GM12891 (cell line): Measurements from ENCODE around the gene PTGER4. TPM values are rescaled to one million over a fixed set of nuclear protein-coding genes. Genes with fewer than 3 reads are reported as not detected.
"Not testable (repeated sequence)": the region's sequence is repeated elsewhere in the genome, so short reads cannot be mapped to it uniquely, and the experiment has no call there.

Experiments used
- DNase-seq: peaks from one replicate; pipeline ENCODE4 v3.0.0; 2011; ENCODE audit warnings: low spot score; ENCODE audit not compliant: insufficient read length
- FAIRE-seq: peaks from 2 replicates; lab custom pipeline; 2011; peaks lifted over from hg19 to GRCh38; lab: Jason Lieb, UNC
- PAX5 ChIP-seq: IDR thresholded peaks from 2 replicates; pipeline ENCODE4 v1.6.1; 2011; ENCODE audit warnings: low read length, moderate library complexity, mild to moderate bottlenecking; ENCODE audit not compliant: insufficient read depth, severe bottlenecking
- POLR2A ChIP-seq: IDR thresholded peaks from 2 replicates; pipeline ENCODE4 v1.6.1; 2011; ENCODE audit warnings: low read depth, low read length, control low read depth
- POLR2AphosphoS5 ChIP-seq: IDR thresholded peaks from 2 replicates; pipeline ENCODE4 v1.6.1; 2011; ENCODE audit warnings: low read depth, low read length, control low read depth
- POU2F2 ChIP-seq: IDR thresholded peaks from 2 replicates; pipeline ENCODE4 v1.6.1; 2011; ENCODE audit warnings: low read depth, mild to moderate bottlenecking, control low read depth, low read length, moderate library complexity
- SPI1 ChIP-seq: IDR thresholded peaks from 2 replicates; pipeline ENCODE4 v1.6.1; 2011; ENCODE audit warnings: low read depth, low read length, control low read depth
- TAF1 ChIP-seq: IDR thresholded peaks from 2 replicates; pipeline ENCODE4 v1.6.1; 2011; ENCODE audit warnings: low read depth, low read length, control low read depth
- polyA plus RNA-seq: library from polyadenylated mRNA; unstranded; fragments of >200 nt; gene quantifications from one replicate; pipeline ENCODE4 v1.2.1, GENCODE V29; 2012; ENCODE audit warnings: low read depth, missing spikeins, inconsistent platforms; ENCODE audit not compliant: missing spikeins

Gene PTGER4
- polyA plus RNA-seq = 4.5 TPM

DNA sequence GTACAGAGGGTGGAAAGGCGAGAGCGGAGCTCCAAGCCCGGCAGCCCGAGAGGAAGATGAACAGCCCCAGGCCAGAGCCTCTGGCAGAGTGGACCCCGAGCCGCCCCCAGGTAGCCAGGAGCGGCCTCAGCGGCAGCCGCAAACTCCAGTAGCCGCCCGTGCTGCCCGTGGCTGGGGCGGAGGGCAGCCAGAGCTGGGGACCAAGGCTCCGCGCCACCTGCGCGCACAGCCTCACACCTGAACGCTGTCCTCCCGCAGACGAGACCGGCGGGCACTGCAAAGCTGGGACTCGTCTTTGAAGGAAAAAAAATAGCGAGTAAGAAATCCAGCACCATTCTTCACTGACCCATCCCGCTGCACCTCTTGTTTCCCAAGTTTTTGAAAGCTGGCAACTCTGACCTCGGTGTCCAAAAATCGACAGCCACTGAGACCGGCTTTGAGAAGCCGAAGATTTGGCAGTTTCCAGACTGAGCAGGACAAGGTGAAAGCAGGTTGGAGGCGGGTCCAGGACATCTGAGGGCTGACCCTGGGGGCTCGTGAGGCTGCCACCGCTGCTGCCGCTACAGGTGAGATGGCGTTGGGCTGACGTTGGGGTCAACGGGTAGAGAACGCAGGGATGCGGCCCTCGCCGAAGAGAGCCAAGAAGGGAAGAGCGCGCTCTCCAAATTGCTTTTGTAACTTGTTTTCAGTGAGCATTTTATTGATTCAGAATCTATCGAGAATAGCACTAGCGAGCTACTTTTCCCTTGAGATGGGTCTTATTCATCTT is at the start of gene PTGER4:
TSS of gene PTGER4 (plus strand) at position 3 of the 769 bp plus-strand sequence. CDS start 1,079 bp downstream, outside the sequence.
- DNase-seq (no peak), FAIRE-seq (no peak)

DNA sequence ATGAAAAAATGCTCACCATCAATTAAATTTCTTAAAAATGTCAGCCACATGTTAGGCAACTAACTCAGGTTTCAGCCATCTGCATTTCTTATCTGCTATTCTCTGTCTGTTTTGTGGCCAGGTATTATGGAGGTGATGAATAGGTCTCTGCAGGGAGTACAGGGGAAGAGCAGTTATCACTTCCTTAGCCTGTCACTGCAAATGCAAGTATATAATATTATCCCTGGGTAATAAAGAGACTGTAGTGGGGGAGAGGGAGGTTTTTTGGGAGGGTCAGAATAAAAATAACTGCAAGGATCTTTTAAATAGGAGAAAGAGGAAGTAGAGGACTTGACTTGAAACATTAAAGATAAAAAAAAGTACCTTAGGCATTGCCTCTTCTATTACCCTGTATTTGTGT is 49.6 kb upstream of the PTGER4 start:
- TF ChIP-seq POU2F2 (no peak), SPI1 (no peak), TAF1 (no peak), POLR2A (no peak), PAX5 (no peak), POLR2AphosphoS5 (no peak)
- no peak for FAIRE-seq
- DNase-seq = no peak

More for the DNA sequence above, at the start of gene PTGER4:
- TF ChIP-seq TAF1 (peak; percentile 41; the same call in 1 of the 2 replicates), POLR2A (no peak), POU2F2 (no peak)

DNA sequence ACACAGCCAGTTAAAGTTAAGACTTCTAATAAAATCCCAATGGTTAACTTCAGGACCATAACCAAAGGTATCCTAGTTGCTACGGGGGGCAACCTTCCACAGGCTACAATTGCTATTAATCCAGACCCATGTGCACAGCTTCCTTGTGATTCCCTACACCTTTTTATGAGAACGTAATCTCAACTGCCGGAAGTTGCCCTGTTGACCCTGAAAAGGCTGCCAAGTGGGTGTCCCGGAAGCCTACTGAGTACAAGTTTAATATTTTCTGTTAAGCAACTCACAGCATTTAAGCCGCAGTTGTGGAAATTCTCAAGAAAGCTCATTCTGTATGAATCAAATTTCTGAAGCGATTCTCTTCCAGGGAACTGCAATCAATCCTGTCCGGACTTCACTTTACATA is 48.5 kb upstream of the PTGER4 start:
- TF ChIP-seq POU2F2 = no peak
- TF ChIP-seq POLR2AphosphoS5 = no peak
- no peak for TF ChIP-seq TAF1
- no peak for TF ChIP-seq PAX5
- no peak for TF ChIP-seq SPI1
- TF ChIP-seq POLR2A = no peak
- DNase-seq = no peak
- FAIRE-seq = no peak

DNA sequence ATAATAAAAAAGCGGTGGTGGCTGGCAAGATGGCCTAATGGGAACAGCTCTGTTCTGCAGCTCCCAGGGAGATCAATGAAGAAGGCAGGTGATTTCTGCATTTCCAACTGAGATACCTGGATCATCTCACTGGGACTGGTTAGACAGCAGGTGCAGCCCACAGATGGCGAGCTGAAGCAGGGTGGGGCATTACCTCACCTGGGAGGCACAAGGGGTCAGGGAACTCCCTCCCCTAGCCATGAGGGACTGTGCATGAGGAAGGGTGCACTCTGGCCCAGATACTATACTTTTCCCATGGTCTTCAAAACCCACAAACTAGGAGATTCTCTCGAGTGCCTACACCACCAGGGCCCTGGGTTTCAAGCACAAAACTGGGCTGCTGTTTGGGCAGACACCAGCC is 45.6 kb upstream of the PTGER4 start:
- DNase-seq (no peak), FAIRE-seq (no peak)
- TF ChIP-seq SPI1 = no peak
- no peak for TF ChIP-seq POU2F2
- no peak for TF ChIP-seq POLR2A
- TF ChIP-seq TAF1 = no peak
- TF ChIP-seq PAX5 = no peak
- TF ChIP-seq POLR2AphosphoS5 = no peak

DNA sequence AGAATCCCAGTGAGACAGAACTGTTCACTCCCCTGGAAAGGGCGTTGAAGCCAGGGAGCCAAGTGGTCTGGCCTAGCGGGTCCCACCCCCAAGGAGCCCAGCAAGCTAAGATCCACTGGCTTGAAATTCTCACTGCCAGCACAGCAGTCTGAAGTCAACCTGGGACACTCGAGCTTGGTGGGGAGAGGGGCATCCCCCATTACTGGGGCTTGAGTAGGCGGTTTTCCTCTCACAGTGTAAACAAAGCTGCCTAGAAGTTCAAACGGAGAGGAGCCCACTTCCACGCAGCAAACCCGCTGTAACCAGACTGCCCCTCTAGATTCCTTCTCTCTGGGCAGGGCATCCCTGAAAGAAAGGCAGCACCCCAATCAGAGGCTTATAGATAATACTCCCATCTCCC is 45.1 kb upstream of the PTGER4 start:
- FAIRE-seq = no peak
- TF ChIP-seq PAX5 (no peak), POLR2AphosphoS5 (no peak), SPI1 (no peak), POU2F2 (no peak), TAF1 (no peak), POLR2A (no peak)
- DNase-seq = no peak

DNA sequence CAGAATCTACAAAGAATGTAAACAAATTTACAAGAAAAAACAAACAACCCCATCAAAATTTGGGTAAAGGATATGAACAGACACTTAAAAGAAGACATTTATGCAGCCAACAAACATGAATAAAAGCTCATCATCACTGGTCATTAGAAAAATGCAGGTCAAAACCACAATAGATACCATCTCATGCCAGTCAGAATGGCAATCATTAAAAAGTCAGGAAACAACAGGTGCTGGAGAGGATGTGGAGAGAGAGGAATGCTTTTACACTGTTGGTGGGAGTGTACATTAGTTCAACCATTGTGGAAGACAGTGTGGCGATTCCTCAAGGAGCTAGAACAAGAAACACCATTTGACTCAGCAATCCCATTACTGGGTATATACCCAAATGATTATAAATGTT is 40.2 kb upstream of the PTGER4 start:
- not testable (repeated sequence) for FAIRE-seq, DNase-seq

DNA sequence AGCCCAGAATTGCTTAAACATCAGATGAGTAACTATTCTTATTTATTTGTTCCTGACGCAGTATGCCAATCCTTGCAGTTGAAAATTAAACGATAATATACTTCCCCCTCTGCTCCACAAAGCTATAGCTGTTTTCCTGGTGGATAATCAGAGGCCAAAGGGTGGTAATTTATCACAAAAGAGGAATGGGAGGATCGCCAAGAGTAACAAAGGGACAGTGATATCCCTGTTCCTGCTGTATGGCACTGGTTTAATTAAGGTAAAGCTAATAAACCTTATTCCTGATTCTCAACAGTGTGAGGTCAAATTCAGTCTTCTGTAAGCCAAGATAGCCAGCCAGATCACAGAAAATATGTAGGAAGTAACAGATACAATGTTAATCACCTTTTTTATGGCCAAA is 33.4 kb upstream of the PTGER4 start:
- FAIRE-seq (no peak), DNase-seq (no peak)
- TF ChIP-seq POLR2A (no peak), SPI1 (no peak), PAX5 (no peak), TAF1 (no peak), POU2F2 (no peak), POLR2AphosphoS5 (no peak)

DNA sequence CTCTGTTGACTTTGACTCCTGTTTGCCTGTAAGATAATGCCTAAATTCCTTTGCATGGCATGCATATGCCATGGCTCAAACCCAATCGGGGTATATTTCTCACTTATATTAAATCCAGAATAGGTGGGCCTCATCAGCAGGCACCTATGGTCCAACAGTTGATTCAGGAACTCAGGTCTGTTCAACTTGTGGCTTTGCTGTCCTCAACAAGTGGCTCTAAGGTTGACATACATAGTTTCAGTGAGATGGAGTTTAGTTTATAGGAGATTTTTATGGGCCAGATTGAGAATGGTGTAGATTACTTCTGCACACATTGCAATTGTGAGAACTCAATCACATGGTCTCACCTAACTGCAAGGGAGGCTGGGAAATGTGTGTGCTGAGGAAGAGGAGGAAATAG is 31.6 kb upstream of the PTGER4 start:
- no peak for DNase-seq
- no peak for FAIRE-seq
- TF ChIP-seq POU2F2 (no peak), POLR2AphosphoS5 (no peak), PAX5 (no peak), POLR2A (no peak), TAF1 (no peak), SPI1 (no peak)

DNA sequence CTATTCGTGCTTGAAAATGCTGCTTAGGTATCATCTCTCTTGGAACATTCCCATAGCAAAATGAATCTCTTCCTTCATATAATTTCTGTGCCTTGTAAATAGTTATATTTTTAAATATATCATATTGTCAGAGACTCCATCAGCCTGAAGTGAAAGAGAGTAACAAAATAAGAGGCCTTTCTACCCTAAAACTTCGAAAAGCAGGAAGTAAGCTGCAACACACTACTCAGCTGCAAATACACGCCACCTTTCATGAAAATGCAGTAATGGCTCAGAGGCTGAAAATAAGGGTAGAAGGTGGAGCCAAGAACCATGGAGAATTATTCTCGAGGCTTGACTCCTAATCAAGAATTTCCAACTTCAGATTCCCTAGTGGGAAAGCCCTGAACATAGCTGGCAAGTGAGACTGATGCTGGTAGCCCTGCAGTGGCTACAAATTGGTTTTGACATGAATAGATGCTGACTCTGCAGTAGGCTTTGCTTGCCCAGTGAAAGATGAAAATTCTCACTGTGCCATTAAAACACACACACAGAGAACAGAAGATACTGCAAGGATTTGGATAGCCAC is 30.2 kb upstream of the PTGER4 start:
- no peak for DNase-seq
- FAIRE-seq = no peak

DNA sequence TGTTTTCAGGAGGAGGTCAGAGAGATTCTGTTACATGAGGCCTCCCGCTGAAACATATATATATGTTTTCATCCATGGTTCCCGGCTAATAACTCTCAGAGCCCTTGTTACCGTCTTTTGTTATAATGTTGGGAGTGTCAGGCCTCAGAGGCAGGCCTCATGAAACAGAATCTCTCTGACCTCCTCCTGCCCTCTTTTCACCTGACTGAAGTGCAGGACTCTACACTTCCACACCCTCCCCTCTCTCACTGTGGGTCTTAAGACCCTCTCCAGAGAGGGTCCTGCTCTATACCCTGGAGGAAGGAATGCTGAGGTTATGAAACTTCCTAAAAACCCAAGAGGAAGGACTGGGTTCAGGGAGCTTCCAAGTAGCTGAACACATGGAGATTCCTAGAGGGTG is 28.5 kb upstream of the PTGER4 start:
- TF ChIP-seq POU2F2 (no peak), POLR2A (no peak), TAF1 (no peak), SPI1 (no peak), PAX5 (no peak), POLR2AphosphoS5 (no peak)
- no peak for FAIRE-seq

More for the DNA sequence above, 30.2 kb upstream of the PTGER4 start:
- TF ChIP-seq SPI1 = no peak
- no peak for TF ChIP-seq PAX5
- TF ChIP-seq POLR2A = no peak
- no peak for TF ChIP-seq POLR2AphosphoS5
- no peak for TF ChIP-seq POU2F2
- TF ChIP-seq TAF1 = no peak

More for the DNA sequence above, 28.5 kb upstream of the PTGER4 start:
- DNase-seq = no peak
